Iris pigment epithelial cell (primary cell): ENCODE results near the gene ADTRP.

ENCODE experiments used
- DNase-seq: peaks from one replicate; pipeline ENCODE4 v3.0.0-alpha.2; 2011; ENCODE audit warnings: low read depth

The ADTRP gene

DNA sequence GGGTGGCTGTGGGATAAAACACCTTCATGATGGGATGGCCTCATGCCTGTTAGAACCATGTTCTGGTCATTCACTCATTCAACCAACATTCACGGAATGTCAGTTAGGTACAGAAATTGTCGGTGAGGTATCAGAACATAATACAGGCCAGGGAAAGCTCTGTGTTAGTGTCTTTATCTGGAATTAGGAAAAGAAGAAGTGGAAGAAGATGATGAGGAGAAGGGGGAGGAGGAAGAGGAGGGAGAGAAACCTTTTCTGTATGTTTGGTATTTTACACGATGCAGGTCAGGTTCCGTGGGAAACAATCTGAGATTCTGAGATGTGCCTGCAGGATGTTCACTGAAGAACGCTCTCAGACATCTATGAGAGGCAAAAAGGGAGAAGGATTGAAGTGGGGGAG lies 5.6 kb downstream of the ADTRP start:
- no peak for DNase-seq

- peak; percentile 98 for DNase-seq
Observed at GRCh38 chr6:11772109-11772825, 6.3 kb downstream of the ADTRP start.

DNA sequence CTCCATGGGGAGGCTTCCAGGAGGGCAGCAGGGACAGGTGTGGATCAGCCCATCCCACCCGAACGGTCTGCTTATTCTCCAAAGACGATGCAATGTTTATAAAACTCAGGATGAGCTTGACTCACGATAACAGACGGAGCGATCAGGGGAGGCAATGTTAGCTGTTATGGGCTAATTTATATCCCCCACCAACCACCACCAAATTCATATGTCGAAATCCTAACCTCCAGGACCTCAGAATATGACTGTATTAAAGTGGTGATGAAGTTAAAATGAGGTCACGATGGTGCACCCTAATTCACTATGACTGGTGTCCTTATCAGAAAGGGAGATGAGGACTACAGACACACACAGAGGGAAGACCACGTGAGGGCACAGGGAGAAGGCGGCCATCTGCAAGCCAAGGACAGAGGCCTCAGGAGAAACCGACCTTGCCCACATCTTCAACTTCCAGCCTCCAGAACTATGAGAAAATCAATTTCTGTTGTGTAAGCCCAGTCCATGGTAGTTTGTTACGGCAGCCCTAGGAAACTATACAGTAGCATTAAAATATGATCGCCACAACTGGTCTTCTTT lies 7.0 kb downstream of the ADTRP start:
- DNase-seq, result peak; percentile 77

- DNase-seq, result peak; percentile 99
Observed at GRCh38 chr6:11770546-11771466, 7.8 kb downstream of the ADTRP start.

- DNase-seq, result no peak
Observed at GRCh38 chr6:11769811-11770545, 8.6 kb downstream of the ADTRP start.

- DNase-seq, result no peak
Observed at GRCh38 chr6:11769244-11769643, 9.4 kb downstream of the ADTRP start.

GRCh38 chr6:11767978-11768756 lies 10.4 kb downstream of the ADTRP start:
- DNase-seq, result no peak

GRCh38 chr6:11767458-11767857 lies 11.1 kb downstream of the ADTRP start:
- DNase-seq, result no peak

DNA sequence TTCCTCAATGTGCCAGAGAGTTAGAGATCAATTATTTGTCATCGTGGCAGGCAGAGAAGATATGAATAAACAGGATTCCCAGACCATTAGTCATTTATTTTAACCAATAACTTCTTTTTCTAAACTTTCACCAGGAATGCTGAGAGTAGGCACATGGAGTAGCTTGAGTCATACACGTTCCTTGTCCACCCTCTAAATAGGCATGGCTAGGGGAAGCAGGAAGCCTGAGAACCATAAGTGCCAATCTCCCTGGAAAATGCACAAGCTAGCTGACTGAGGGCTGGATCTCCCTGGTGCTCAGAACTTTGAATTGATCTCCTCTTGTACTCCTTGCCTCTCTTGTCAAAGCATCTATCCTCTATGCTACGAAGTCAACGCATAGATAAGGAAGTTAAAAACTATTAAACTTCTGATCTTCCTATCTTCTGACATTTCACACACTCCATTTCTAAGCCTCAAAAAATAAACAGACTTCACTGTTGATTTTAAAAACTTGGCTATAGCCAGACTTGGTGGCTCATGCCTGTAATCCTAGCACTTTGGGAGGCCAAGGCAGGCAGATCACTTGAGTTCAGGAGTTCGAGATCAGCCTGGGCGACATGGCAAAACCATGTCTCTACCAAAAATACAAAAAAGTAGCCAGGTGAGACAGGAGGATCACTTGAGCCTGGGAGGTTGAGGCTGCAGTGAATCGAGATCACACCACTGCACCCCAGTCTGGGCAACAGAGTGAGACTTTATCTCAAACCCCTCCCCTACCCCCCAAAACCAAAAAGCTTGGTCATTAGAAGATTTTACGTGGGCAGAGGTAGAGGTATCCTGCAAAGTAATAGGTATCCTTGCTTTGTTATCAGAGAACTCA lies 11.8 kb downstream of the ADTRP start:
- DNase-seq, result peak; percentile 97

DNA sequence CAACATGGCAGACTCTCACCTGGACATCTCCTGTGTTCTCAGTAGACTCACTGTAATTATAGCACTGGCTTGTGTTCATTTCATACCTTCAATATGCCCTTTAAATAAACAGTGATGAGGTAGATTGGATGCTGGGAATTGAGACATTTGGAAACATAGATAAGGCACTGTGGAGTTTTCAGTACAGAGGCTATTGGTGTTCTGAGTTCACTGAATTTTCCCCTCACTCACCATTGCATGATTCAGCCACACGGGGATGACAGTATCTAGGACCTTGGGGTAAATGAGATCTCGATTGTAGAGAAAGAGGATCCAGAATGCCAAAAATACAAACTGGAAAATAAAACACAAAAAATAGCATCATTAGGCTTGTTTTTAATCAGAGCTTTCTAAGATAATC lies 12.6 kb downstream of the ADTRP start:
- DNase-seq, result peak; percentile 45

- DNase-seq, result no peak
Observed at GRCh38 chr6:11764250-11764604, 14.4 kb downstream of the ADTRP start.

- DNase-seq, result peak; percentile 29
Observed at GRCh38 chr6:11763460-11764249, 14.9 kb downstream of the ADTRP start.

DNA sequence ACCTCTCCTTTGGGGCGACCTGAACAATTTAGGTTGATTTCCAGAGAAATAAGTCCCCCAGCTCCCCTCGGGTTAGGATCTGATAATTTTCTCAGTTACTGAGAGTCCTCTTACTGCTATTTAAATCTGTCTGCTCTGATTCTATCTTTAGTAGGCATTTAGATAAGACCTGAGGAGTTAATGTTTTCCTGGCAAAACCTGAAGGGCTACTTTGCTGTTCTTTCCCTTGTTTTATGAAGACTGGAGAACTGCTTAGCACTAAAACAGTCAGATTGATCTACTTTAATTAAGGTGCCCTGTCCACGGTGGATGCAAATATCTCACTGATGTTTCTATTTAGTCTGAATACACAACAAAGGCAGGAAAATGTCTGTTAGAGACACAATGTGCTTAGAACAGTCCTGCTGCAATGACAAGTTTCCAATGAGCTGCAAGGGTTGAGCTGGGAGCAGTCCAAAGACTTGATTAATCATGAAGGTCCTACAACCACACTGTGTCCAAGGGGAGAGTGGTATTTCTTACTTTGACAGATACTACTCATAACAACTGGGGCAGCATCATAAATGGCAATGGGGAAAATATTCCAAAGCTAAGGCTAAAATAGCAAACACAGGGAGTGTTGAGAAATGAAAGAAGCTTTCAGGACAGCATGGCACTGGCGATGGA lies 15.7 kb downstream of the ADTRP start:
- peak; percentile 23 for DNase-seq

DNA sequence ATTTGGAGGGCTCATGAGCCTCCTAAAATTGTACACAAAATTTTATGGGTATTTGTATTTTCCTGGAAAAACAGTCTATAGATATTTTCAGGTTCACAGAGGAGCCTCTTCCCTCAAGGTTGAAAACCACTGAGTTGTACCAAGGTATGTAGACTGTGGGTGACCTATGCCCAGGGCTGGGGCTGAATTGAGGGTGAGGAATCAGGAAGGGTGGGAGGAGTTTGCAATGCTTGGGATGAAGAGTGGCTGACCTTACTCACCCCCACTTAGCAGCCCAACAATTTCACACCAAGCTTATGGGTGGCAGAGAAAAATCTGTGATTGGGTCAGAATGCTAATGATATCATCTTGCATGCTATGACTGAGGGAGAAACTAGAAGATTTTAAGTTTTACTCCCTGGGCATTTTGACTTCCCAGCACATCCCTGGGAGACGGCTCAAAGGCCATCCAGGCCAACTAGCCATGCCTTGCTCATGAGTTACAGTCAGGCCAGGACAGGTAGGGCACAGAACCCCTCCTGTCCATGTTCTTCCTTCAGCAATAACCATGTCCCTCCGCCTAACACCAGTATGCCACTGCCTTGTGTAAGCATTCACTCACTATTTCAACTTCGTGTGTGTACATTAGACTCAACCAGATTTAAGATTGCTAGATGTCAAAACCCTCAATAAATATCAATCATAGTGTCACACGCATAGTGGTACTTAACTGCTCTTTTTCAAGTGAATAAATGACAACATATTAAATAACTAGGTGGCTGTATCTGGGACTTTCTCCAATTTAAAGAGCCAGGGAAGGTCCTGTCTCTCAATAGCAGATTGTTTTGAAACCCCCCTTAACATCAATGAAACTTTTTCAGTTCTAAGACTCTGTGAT lies 16.6 kb downstream of the ADTRP start:
- DNase-seq, result no peak

- DNase-seq, result no peak
Observed at GRCh38 chr6:11760015-11760473, 18.6 kb downstream of the ADTRP start.

DNA sequence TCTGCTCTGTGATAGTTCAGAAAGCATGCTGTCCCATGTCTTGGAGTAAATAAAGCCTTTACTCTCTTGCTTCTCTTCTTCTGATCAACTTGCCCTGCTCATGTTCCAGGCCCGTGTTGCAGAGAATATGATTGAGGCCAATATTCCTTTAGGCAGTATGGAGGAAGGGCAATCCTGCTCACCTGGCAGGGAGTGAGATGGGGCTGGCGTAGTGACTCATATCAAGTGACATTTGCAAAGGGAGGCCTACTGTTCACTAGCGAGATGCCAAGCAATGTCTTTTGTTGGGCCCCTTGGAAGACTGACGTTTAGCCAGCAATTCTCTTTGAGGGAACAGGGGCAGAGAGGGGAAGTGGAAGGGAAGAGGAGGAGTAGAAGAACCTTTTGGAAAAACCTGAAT lies 19.7 kb downstream of the ADTRP start:
- DNase-seq, result no peak

DNA sequence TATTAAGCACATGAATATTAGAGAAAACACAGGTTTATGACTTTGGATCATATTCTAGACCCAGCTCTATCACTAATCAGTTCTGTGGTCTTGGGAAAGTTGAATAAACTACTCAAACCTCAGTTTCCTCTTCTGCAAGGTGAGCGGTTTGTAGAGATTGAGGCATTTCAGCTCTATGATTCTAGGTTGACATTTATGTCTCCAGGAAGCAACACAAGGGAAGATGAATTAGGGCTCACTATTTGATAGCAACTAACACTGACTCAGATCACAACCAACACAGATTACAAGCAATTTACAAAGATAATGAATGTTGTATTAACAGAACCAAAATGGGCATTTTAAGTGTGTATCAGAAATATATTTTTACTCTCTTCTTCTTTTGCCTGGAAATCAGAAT lies 21.9 kb downstream of the ADTRP start:
- DNase-seq, result no peak

- DNase-seq, result no peak
Observed at GRCh38 chr6:11756292-11756691, 22.3 kb downstream of the ADTRP start.
